GM10847 (cell line): ENCODE results near the gene ARHGAP32.

Experiments
- POLR2A ChIP-seq: IDR thresholded peaks from 2 replicates; pipeline ENCODE4 v1.6.1; 2011; ENCODE audit not compliant: insufficient read length; ENCODE audit errors: extremely low read depth

The ARHGAP32 gene

DNA sequence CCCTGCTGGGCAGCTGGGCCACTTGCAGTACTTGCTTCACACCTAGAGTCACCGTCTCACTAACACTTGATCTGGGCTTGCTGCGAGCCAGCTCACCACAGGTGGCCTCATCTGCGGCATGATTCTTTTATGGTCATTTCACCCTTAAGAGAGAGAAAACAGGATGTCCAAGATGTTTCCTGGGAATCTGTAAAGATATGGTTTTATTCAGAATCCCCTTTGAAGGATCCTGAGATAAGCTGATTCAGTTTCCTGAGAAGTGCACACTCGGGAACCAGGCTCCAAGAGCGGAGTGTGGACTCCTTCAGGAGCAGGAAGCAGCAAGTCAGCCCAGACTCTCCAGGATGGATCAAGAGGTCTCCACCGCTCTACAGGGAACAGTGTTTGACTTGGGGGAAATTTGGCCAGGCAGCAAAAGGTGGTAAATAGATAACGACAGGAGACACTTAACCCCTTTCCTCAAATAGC, 227.6 kb downstream of the ARHGAP32 start:
- TF ChIP-seq POLR2A = no peak

DNA sequence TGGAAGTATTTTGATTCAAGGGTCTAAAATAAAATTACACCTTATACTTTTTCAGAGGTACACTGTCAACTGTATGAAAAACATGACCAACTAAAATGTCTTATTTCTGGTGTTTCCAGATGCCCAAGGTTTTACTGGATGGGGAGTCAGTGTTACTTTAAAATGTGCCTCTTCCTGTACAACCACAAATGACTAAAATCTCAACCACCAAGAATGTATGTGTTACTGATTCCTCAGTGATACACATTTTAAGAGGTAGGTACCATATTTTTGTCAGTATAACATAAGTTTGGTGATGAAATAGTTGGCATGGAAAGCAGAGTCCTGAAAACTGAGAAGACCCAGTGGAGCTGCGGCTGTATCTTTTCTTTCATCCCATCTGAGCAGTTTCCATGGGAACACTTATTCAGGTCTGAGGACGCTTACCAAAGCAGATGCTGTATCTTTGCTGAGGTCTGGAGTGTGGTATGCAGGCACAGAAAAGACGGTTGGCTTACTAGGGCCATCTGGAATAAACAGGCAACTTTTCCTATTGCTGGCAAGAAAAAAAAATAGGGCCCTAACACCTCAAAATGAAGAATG, 228.3 kb downstream of the ARHGAP32 start:
- TF ChIP-seq POLR2A = no peak

DNA sequence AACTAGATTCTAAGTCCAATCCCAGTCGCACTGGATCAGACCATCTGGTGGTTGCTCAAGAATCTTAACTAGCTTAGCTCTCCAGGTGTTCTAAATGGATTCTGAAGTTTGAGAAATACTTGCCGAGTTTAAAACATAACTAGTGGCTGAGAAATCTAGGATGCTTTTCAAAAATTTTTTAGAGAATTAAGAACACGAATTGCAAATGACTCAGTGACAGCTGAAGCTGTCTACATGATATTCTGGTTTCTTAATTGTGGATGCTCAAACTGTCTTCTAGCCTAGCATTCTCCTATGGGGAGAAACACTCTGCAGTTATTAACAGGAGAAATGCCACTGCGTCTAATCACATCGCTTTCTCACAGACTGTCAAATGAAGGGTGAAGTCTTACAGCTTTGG, 229.2 kb downstream of the ARHGAP32 start:
- no peak for TF ChIP-seq POLR2A

DNA sequence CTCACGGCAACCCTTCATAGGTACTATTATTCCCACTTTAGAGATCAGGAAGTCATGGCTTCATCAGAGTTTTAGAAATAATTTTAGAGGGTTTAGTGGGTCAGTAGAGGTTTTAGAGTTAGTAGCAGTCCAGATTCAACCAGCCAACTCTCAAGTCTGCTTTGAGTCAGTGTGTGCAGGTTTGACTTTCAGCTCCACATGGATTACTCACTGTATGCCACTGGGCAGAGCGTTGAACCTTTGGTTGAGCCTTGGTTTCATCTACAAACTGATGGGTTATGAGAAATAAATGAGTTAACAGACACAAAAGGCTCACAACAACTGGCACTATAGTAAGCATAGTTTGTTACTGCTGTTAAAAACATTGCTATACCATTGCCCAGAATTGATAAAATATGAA, 230.5 kb downstream of the ARHGAP32 start:
- no peak for TF ChIP-seq POLR2A

DNA sequence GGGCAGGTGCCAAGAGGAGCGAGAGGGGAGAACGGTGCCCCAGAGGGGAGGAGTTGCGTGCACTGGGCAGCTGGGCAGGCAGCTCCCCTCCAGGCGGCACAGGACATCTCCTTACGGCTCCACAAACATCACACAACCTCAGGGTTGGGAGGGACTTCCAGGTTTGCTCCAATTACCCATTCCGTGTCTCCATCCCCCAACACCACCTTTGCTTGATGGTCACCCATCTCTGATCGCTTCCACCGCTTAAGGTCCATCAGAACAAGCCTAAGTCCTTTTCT, 235.0 kb downstream of the ARHGAP32 start:
- no peak for TF ChIP-seq POLR2A

DNA sequence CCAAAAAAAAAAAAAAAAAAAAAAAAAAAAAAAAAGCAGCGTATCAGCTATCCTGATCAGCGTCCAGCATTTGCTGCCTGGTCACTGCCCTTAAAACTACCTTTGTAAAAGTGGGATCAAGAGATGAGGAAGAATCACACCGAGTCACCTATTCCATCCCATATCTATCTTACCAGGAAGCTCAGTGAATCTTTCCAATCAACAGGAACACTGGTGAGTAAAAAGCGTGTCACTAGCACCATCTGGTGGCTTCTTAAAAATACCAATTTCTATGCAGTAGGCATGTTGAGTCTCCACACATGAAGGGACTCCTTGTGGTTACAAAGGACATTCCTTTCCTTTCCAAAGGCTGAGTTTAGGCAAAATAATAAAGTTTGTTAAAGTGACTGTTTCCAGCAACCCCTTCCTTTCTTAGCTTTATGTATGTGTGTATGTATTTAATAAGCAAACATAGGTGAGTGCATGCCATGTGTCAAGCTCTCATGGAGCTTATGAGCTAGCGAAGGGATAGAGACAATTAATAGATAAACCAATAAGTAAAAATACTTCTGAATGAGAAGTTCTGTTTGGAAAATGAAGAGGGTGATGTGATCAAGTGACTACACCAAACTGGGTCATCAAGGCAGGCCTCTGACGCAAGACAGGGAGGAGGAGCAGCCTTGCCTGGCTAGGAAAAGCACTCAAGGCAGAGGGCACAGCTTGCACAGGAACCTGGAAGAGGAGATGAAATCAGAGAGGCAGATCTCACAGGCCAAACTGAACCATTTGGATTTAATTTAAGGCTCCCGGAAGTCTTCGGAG, 235.5 kb downstream of the ARHGAP32 start:
- TF ChIP-seq POLR2A = no peak

DNA sequence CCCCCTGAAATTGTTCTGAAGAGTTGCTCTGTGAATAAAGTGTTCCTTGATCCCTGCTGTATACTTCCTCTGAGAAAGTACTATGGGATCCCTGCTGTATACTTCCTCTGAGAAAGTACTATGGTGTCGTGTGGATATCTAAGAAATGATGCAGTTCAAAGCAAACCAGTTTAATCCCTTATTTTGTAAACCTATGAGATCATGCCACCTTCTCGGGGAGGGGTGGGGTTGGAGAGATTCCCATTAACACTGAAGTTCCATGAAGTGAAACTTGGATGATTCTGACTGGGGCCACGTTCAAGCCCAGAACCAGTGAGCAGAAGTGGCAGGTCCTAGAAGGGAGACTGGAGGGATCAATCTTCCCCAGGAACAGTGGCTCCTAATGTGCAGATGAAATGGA, 236.5 kb downstream of the ARHGAP32 start:
- no peak for TF ChIP-seq POLR2A

DNA sequence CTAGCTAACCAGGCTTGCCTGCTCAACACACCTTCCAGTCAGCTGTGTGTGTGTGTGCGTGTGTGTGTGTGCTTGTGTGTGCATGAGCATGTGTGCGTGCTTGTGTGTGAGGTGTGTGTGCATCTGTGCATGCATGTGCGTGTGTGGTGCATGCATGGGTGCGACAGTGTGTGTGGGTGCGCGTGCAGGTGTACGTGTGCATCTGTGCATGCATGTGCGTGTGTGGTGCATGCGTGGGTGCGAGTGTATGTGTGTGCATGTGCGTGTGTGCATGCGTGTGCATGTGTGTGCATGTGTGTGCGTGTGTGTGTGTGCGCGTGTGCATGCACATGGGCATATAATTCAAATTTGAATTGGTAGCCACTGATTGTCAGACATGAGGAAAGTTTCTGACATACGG, 239.0 kb downstream of the ARHGAP32 start:
- TF ChIP-seq POLR2A = no peak

DNA sequence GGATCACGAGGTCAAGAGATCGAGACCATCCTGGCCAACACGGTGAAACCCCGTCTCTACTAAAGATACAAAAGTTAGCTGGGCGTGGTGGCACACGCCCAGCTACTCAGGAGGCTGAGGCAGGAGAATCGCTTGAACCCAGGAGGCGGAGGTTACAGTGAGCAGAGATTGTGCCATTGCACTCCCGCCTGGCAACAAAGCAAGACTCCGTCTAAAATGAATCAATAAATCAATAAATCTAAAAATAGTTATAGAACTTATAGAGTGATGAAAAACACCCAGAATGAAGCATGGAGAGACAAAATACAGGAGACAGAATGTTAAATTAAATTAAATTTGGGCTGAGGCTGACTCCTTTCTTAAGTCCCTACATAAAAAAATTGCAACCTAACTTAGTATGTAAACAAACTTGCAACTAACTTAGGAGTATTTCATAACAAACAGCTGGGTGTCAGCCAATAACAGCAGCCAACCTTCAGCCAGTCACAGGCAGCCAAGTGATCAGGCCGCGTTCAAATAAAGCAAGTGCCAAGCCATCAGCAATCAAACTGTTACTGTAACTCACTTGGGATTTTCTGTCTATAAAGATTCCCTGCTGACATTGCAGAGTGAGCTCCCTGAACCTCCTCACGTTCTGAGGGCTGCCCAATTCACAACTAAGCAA, 242.2 kb downstream of the ARHGAP32 start:
- no peak for TF ChIP-seq POLR2A

DNA sequence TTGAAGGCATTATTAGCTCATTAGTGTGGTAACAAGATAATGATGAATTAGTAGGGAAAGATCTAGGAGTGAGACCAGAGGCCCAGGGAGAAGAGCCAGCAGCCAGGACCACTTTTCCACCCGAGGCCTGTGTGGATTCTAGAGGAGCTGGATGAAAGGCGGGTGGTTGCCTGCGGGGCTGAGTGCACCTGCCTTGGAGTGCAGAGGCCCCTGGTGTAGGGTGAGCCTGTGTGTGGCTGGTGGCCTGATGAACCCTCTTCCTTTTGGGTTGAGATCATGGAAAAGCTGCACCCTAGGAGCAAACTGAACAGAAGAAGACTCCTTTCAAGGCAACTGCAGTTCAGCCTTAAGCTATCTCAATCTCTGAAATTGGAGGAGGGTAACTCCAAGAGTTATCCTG, 243.5 kb downstream of the ARHGAP32 start:
- no peak for TF ChIP-seq POLR2A

DNA sequence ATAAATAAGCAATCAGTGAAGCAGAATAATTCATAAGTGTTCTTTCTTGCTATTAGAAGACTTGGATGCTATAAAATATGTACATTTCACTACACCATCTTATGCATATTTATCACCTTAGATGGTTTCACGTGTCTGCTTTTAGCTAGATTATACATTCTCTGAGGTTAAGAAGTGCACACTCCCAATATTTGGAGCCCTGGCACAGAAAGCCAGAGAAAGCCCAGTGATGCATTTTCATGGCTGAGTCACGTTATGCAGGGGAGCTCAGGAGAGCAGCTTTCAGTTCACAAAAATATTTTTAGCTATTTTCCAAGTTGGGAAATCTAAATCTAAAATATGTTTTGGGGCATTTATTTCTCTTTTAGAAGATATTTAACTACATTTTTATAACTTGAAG, 244.4 kb downstream of the ARHGAP32 start:
- no peak for TF ChIP-seq POLR2A

DNA sequence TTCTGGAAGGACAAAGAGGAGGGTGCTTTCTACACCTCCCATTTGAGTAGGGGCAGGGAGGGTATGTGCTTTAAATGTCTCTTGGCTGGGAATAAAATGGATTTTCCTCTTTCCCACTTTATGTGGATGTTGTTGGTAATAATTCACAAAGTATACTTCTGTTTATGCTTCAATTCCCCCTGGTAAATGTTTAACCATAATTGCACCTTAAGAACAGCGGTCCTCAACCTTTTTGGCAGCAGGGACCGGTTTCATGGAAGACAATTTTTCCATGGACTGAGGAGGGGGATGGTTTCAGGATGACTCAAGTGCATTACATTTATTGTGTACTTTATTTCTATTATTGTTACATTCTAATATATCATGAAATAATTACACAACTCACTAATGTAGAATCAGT, 245.5 kb downstream of the ARHGAP32 start:
- no peak for TF ChIP-seq POLR2A

DNA sequence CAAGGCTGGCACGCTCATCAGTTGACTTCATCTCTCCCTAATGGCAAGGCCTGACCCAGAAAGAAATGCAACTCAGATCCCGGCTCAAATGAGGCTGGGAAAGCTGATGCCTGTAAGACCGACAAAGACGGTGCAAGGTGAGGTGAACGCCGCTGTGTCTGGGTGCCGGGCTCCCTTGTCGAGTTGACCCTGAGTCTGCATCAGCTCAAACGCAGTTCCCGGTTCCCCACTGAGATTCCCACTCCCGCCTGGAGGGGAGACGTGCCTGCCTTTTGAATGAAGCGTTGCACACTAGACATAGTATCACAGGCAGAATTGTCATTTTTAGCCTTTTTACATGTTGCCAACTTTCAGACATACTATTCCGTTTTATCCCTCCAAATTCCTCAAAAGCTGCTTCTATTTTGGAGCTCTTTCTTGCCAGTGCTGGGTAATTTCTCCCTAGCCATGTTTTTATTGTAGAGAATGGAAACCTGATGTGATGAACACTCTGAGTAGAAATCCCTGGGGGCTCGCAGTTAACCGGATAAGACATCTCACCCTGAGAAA, 248.6 kb downstream of the ARHGAP32 start:
- no peak for TF ChIP-seq POLR2A

DNA sequence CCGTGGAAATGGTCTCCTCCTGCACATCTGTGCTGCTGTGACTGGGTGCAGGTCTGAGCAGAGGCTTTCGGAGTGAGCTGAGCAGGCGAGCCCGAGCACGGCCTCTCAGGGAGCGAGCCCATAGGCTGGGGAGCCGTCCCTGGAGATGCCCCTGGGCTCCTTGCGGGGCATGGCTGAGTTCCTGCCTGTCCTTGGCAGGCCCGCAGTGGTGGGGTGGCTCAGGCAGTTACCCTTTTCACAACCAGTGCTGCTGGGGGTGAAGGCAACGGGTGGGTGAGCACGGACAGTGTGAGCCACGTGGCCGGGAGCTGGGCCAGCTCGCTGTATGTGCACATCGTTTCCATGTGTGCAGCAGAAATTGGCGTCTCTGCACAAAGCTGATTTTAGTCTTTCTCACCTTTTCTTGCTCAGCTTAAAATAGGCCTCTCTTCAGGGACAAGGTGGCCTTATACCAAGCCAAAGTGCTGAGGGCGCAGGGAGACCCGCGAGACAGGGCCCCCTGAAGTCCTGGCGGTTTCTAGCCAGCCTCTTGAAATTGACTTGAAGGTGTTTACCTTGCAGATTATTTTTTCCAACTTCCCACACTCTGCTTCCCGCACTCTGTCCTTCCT, 249.2 kb downstream of the ARHGAP32 start, which contains the start of gene TP53AIP1:
Gene TP53AIP1, minus strand, starts transcription at position 55 of the 611 bp plus-strand sequence. CDS start 5,053 bp downstream, outside the sequence.
- no peak for TF ChIP-seq POLR2A

DNA sequence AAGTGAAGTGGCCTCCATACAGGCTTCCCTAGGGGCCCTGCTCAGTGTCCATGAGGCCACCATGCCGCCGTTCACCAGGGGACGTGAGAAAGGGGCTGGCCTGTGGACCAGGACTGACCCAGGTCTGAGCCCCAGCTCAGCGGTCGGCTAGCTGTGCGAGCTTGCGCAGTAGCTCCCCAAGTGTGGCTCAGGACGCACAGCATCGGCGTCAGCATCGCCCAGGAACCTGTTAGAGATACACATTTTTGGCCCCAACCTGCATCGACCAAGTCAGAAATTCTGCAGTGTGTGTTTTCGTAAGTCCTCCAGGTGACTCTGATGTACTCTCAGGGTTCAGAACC, 249.9 kb downstream of the ARHGAP32 start:
- no peak for TF ChIP-seq POLR2A

DNA sequence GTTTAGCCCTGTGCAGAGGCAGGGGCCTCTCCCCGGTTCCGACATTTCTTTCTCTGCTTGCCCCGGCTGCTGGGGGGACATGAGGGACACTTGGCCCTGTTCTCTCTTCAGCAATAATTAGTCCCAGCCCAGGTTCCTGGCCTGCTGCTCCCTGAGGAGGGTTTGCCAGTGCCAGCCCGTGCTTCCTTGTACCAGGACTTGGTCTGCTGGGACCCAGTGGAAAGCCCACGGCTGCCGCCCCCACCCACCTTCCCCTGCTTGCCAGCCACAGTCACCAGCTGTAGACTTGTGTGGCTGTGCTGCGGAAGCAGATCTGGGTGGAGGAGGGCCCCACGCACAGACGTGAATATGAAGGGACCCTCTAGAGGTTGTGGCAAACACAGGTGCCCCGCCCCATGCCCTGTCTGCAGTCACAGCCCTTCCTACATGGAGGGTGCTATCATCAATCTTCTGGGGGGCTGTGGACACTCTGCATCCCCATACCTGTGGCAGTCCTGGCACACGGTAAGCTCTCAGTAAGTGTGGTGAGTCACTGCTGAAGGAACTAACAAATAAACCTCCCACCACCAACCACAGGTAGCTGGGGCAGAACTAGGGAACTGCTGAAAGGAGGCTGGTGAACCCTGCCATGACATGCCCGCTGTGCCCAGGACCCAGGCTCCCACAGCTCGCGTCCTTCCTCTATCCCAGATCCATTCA, 250.4 kb downstream of the ARHGAP32 start:
- TF ChIP-seq POLR2A = no peak

DNA sequence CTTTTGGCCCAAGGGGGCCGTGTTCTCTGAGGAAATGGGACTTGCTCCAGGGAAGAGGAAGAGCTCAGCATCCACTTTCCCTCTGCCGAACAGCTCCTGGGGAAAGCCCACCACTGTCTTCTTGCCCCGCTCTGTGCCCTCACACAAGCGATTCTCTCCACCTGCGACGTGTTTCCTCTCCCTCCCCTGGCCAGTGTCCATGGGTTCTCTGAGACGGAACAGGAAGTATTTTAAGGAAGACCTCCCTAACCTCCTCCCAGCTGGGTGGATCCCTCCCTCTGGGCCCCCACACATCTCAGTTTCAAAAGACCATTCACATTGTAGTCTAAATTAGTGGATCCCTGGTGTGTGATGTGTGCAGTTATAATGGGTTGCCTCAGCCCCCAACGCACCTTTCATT, 251.0 kb downstream of the ARHGAP32 start:
- TF ChIP-seq POLR2A = no peak
